ENCODE results near the gene N4BP2. TPM values are rescaled to one million over a fixed set of nuclear protein-coding genes. Genes with fewer than 3 reads are reported as not detected.

Gene N4BP2
- total RNA-seq, 6 experiments from 2014 or later, result 4.2 to 8.0 (median 6.3) TPM

GRCh38 chr4:40059362-40059761 lies 2.7 kb downstream of the N4BP2 start:
- DNase-seq (no peak), ATAC-seq (no peak)
- Histone ChIP-seq H3K36me3 (no peaks in the 10 kb centered on the region), H3K27me3 (no peaks in the 10 kb centered on the region), H3K4me3 (no peak overlapping the region), H3K9me3 (no peaks in the 10 kb centered on the region), H3K27ac (no peak overlapping the region), H3K4me1 (peaks cover 0 to 17% (median 0%) of the 10 kb centered on the region in 4 donors)
- intact Hi-C loops (cut with DNase I), result no loop called here
- TF ChIP-seq CTCF (IDR thresholded peaks at IDR 0.05) (no peak), POLR2A (IDR thresholded peaks at IDR 0.05) (no peak)
- WGBS (ENCODE audit: insufficient coverage, low coverage, low lambda C conversion rate, missing lambda C conversion rate), result 94% methylated on average over 2 of the region's 6 CpGs

GRCh38 chr4:40065010-40065409 lies 8.4 kb downstream of the N4BP2 start:
- no peaks in the 10 kb centered on the region for H3K9me3 ChIP-seq
- intact Hi-C loops (cut with DNase I), result no loop called here
- H3K36me3 ChIP-seq, result no peaks in the 10 kb centered on the region
- WGBS (ENCODE audit: insufficient coverage, low coverage, low lambda C conversion rate, missing lambda C conversion rate), result 91% methylated on average over 3 of the region's 3 CpGs
- no peak for TF ChIP-seq CTCF (IDR thresholded peaks at IDR 0.05)
- no peak for TF ChIP-seq POLR2A (IDR thresholded peaks at IDR 0.05)
- no peak overlapping the region for H3K4me3 ChIP-seq
- H3K27ac ChIP-seq, result no peak overlapping the region
- H3K27me3 ChIP-seq, result no peaks in the 10 kb centered on the region
- DNase-seq (no peak), ATAC-seq (no peak)
- no peaks in the 10 kb centered on the region for H3K4me1 ChIP-seq

- TF ChIP-seq CTCF (IDR thresholded peaks at IDR 0.05) (no peak), POLR2A (IDR thresholded peaks at IDR 0.05) (no peak)
- DNase-seq (no peak), ATAC-seq (no peak)
- H3K9me3 ChIP-seq, result no peaks in the 10 kb centered on the region
- H3K4me3 ChIP-seq, result no peak overlapping the region
- H3K4me1 ChIP-seq, result no peaks in the 10 kb centered on the region
- intact Hi-C loops (cut with DNase I), result no loop called here
- H3K27ac ChIP-seq, result no peak overlapping the region
- no peaks in the 10 kb centered on the region for H3K36me3 ChIP-seq
- no peaks in the 10 kb centered on the region for H3K27me3 ChIP-seq
- WGBS (ENCODE audit: insufficient coverage, low coverage, low lambda C conversion rate, missing lambda C conversion rate), result 95% methylated on average over 3 of the region's 3 CpGs
Measured at GRCh38 chr4:40066651-40067050, 10.0 kb downstream of the N4BP2 start.

- no peak overlapping the region for H3K27ac ChIP-seq
- ATAC-seq (no peak), DNase-seq (no peak)
- TF ChIP-seq CTCF (IDR thresholded peaks at IDR 0.05), result no peak
- no peak for TF ChIP-seq POLR2A (IDR thresholded peaks at IDR 0.05)
- WGBS (ENCODE audit: insufficient coverage, low coverage, low lambda C conversion rate, missing lambda C conversion rate), result 100% methylated on average over 1 of the region's 1 CpG
- H3K4me1 ChIP-seq, result no peaks in the 10 kb centered on the region
- peaks cover 0 to 4% (median 1%) of the 10 kb centered on the region in 4 donors for H3K36me3 ChIP-seq
- H3K4me3 ChIP-seq, result no peak overlapping the region
- no peaks in the 10 kb centered on the region for H3K9me3 ChIP-seq
- intact Hi-C loops (cut with DNase I), result no loop called here
- H3K27me3 ChIP-seq, result no peaks in the 10 kb centered on the region
Measured at GRCh38 chr4:40070387-40070786, 13.7 kb downstream of the N4BP2 start.

GRCh38 chr4:40086421-40086820 lies 29.8 kb downstream of the N4BP2 start:
- DNase-seq, result no peak
- intact Hi-C loops (cut with DNase I), result no loop called here
- TF ChIP-seq CTCF (IDR thresholded peaks at IDR 0.05) (no peak), POLR2A (IDR thresholded peaks at IDR 0.05) (no peak)
- 94% methylated on average over 8 of the region's 8 CpGs for WGBS (ENCODE audit: insufficient coverage, low coverage, low lambda C conversion rate, missing lambda C conversion rate)
- Histone ChIP-seq H3K36me3 (peaks cover 0 to 3% (median 0%) of the 10 kb centered on the region in 4 donors), H3K4me1 (no peaks in the 10 kb centered on the region), H3K27me3 (no peaks in the 10 kb centered on the region), H3K9me3 (no peaks in the 10 kb centered on the region), H3K27ac (no peak overlapping the region), H3K4me3 (no peak overlapping the region)
- no peak for ATAC-seq
